GM23248 (cell line): ENCODE measurements around the gene PID1.

Source experiments
- EZH2 ChIP-seq: fragments of 200-600 bp; sonication (generic); IDR thresholded peaks from 2 replicates; pipeline ENCODE4 v1.6.1; 2018; ENCODE audit warnings: antibody characterized with exemption, mild to moderate bottlenecking; ENCODE audit not compliant: insufficient read depth, poor library complexity, severe bottlenecking
- EZH2phosphoT487 ChIP-seq: fragments of 200-600 bp; sonication (generic); IDR thresholded peaks from 2 replicates; pipeline ENCODE4 v1.6.1; 2018; ENCODE audit warnings: antibody characterized with exemption, moderate library complexity, mild to moderate bottlenecking, low read depth; ENCODE audit not compliant: insufficient read depth

- TF ChIP-seq EZH2 (no peak), EZH2phosphoT487 (no peak)
Observed at GRCh38 chr2:229314117-229314516, 43.0 kb upstream of the PID1 start.
